Stimulated activated CD8-positive, alpha-beta memory T cell treated with anti-CD3 and anti-CD28 coated beads, Interleukin-15, amount 100 ng/mL, for 24 hours (primary cell): Measurements from ENCODE around the gene SUPV3L1.
A peak's percentile ranks its signal among the peaks of the same experiment; 100 is the strongest.
"Not testable (repeated sequence)": the region's sequence is repeated elsewhere in the genome, so short reads cannot be mapped to it uniquely, and the experiment has no call there.

Experiments used
- DNase-seq: peaks from one replicate; pipeline ENCODE4 v3.0.0-alpha.2; 2020; ENCODE audit warnings: low read depth

SUPV3L1 gene

GRCh38 chr10:69230128-69230527, 50.1 kb downstream of the SUPV3L1 start:
- DNase-seq: no peak

- no peak for DNase-seq
Observed at GRCh38 chr10:69232252-69232651, 52.2 kb downstream of the SUPV3L1 start.

GRCh38 chr10:69232736-69233480, 52.9 kb downstream of the SUPV3L1 start:
- no peak for DNase-seq

- DNase-seq: no peak
Observed at GRCh38 chr10:69234447-69234846, 54.4 kb downstream of the SUPV3L1 start.

GRCh38 chr10:69237528-69238159, 57.6 kb downstream of the SUPV3L1 start:
- DNase-seq: peak; percentile 79

GRCh38 chr10:69239136-69239535, 59.1 kb downstream of the SUPV3L1 start:
- no peak for DNase-seq

GRCh38 chr10:69239816-69240434, 59.9 kb downstream of the SUPV3L1 start:
- no peak for DNase-seq

GRCh38 chr10:69240455-69240854, 60.4 kb downstream of the SUPV3L1 start:
- DNase-seq: no peak

GRCh38 chr10:69241575-69241974, 61.5 kb downstream of the SUPV3L1 start:
- no peak for DNase-seq

- no peak for DNase-seq
Observed at GRCh38 chr10:69242040-69242851, 62.2 kb downstream of the SUPV3L1 start.

- no peak for DNase-seq
Observed at GRCh38 chr10:69242852-69243212, 62.8 kb downstream of the SUPV3L1 start.

- DNase-seq: no peak
Observed at GRCh38 chr10:69243817-69244216, 63.8 kb downstream of the SUPV3L1 start.

GRCh38 chr10:69246036-69246435, 66.0 kb downstream of the SUPV3L1 start:
- DNase-seq: no peak

- DNase-seq: no peak
Observed at GRCh38 chr10:69246581-69247312, 66.7 kb downstream of the SUPV3L1 start.

- DNase-seq: no peak
Observed at GRCh38 chr10:69247313-69247710, 67.3 kb downstream of the SUPV3L1 start.

- DNase-seq: no peak
Observed at GRCh38 chr10:69248117-69248730, 68.2 kb downstream of the SUPV3L1 start.

GRCh38 chr10:69250041-69250440, 70.0 kb downstream of the SUPV3L1 start:
- no peak for DNase-seq

- DNase-seq: not testable (repeated sequence)
Observed at GRCh38 chr10:69251417-69251816, 71.4 kb downstream of the SUPV3L1 start.

- no peak for DNase-seq
Observed at GRCh38 chr10:69253171-69253570, 73.1 kb downstream of the SUPV3L1 start.

GRCh38 chr10:69254877-69255276, 74.8 kb downstream of the SUPV3L1 start:
- no peak for DNase-seq
